Sigmoid colon (tissue), 4 donors: Measurements from ENCODE around the gene GINS2.

ENCODE experiments used
- CTCF ChIP-seq, 4 experiments: fragments of 450-650 bp in 3 of 4; fragments of 200-600 bp in 1 of 4; IDR thresholded peaks; one replicate each; pipeline ENCODE4 v1.5.1; 2016 to 2019; ENCODE audit warnings: antibody characterized with exemption in 4 of 4, mild to moderate bottlenecking in 3 of 4, moderate library complexity in 2 of 4
- POLR2A ChIP-seq, 2 donors: fragments of 450-650 bp; IDR thresholded peaks; one replicate each; pipeline ENCODE4 v1.6.1; 2016; ENCODE audit warnings: antibody characterized with exemption in 2 of 2, mild to moderate bottlenecking in 2 of 2, moderate library complexity in 2 of 2
- POLR2AphosphoS5 ChIP-seq, 4 donors: sonication (generic); formaldehyde crosslinking; IDR thresholded peaks; one replicate each; pipeline ENCODE4 v1.6.1; 2017; ENCODE audit warnings: antibody characterized with exemption in 4 of 4

- TF ChIP-seq POLR2A (IDR thresholded peaks at IDR 0.05) (no peak), POLR2AphosphoS5 (IDR thresholded peaks at IDR 0.05) (no peak), CTCF (IDR thresholded peaks at IDR 0.05) (no peak)
Observed at GRCh38 chr16:85680352-85680944, 8.3 kb downstream of the GINS2 start.
